Measurements from ENCODE around the gene LIMCH1. TPM values are rescaled to one million over a fixed set of nuclear protein-coding genes. Genes with fewer than 3 reads are reported as not detected.

Gene LIMCH1
- total RNA-seq, 2 experiments from 2014 or later, result not detected

DNA sequence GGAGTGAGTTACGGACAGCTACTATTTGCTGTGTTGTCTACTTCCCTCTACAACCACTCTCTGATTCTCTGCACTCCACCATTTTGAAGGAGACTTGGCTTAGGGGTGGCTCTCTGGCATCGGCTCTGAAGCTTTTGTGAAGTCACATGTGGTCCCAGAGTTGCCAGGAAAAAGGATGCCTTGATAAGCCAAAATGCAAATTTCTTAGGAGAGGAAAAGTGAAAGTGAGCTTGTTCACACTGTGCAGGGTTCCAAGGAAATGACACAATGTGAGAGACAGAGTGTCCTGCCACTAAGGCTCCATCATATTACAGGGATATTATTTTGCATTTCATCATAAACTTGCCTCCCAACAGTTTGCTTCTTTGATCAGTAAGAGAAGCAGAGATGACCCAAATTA lies 203.4 kb downstream of the LIMCH1 start:
- Histone ChIP-seq H3K27ac (ENCODE audit: low read depth, low read length, poor library complexity, severe bottlenecking) (no peak overlapping the region), H2AFZ (ENCODE audit: low read length) (no peak overlapping the region), H3K79me2 (ENCODE audit: insufficient read depth, low read depth, low read length) (no peaks in the 10 kb centered on the region), H3K4me3 (ENCODE audit: low read depth, low read length, poor library complexity, severe bottlenecking) (no peak overlapping the region), H3K4me1 (ENCODE audit: insufficient read depth, low read length, poor library complexity, severe bottlenecking) (no peaks in the 10 kb centered on the region), H3K9me2 (ENCODE audit: insufficient read depth, low read length) (no peaks in the 10 kb centered on the region), H3K36me3 (ENCODE audit: insufficient read depth, low read length) (no peaks in the 10 kb centered on the region), H3K9me3 (ENCODE audit: low read length) (no peaks in the 10 kb centered on the region), H3K4me2 (ENCODE audit: low read length) (no peak overlapping the region), H4K20me1 (ENCODE audit: insufficient read depth, low read length) (no peaks in the 10 kb centered on the region)
- intact Hi-C loops (cut with micrococcal nuclease; ENCODE audit: unreplicated experiment), result no loop called here
- POLR2A ChIA-PET, result no interaction called here
- BruUV-seq (replicated peaks), result no TSS peak
- DNase-seq (ENCODE audit: low spot score), result no peak
- CTCF ChIA-PET (ENCODE audit: unreplicated experiment), result no interaction called here
- TF ChIP-seq, protein P1, sequence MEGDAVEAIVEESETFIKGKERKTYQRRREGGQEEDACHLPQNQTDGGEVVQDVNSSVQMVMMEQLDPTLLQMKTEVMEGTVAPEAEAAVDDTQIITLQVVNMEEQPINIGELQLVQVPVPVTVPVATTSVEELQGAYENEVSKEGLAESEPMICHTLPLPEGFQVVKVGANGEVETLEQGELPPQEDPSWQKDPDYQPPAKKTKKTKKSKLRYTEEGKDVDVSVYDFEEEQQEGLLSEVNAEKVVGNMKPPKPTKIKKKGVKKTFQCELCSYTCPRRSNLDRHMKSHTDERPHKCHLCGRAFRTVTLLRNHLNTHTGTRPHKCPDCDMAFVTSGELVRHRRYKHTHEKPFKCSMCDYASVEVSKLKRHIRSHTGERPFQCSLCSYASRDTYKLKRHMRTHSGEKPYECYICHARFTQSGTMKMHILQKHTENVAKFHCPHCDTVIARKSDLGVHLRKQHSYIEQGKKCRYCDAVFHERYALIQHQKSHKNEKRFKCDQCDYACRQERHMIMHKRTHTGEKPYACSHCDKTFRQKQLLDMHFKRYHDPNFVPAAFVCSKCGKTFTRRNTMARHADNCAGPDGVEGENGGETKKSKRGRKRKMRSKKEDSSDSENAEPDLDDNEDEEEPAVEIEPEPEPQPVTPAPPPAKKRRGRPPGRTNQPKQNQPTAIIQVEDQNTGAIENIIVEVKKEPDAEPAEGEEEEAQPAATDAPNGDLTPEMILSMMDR (conservative IDR thresholded peaks at IDR 0.05; ENCODE audit: low read length), result no peak
- no peak for TF ChIP-seq EZH2phosphoT487 (IDR thresholded peaks at IDR 0.05; ENCODE audit: borderline replicate concordance, low read depth, low read length)

DNA sequence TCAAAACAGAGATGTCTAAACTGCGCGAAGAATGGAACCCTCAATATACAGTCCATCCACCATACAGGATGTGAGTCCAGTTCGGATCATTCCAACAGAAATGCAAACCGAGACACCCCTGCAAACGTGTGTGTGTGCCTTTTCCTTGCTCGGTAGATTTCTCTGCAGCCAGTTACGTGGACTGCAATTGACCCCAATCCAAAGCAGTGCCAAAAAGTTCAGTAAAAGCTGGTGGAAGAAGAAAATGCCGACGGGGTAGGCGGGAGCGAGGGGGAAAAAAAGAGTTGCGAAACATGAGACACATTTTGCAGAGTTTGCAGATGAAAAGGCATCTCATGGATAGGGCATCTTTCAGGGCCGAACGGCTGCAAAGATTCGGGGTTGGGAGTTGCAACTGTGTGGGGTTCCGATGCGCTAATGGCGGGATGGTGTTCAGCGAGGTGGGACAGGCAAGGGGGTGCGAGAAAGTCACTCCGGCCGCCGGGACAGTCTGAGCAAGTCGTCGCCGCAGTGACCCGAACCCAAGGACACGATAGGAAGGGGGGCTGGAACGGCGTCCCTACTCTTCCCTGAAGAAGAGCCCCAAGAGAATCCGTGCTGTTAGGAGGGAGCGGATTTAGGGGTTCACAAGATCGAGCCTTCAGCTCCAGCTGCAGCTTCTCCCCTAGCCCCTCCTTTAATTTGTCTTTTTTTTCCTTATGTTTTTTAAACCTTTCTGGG lies 206.8 kb downstream of the LIMCH1 start:
- CTCF ChIA-PET (ENCODE audit: unreplicated experiment), result no interaction called here
- POLR2A ChIA-PET, result no interaction called here
- Histone ChIP-seq H3K4me1 (ENCODE audit: insufficient read depth, low read length, poor library complexity, severe bottlenecking) (no peaks in the 10 kb centered on the region), H3K4me2 (ENCODE audit: low read length) (no peak overlapping the region), H2AFZ (ENCODE audit: low read length) (no peak overlapping the region), H3K27ac (ENCODE audit: low read depth, low read length, poor library complexity, severe bottlenecking) (no peak overlapping the region), H4K20me1 (ENCODE audit: insufficient read depth, low read length) (no peaks in the 10 kb centered on the region), H3K9me2 (ENCODE audit: insufficient read depth, low read length) (no peaks in the 10 kb centered on the region), H3K79me2 (ENCODE audit: insufficient read depth, low read depth, low read length) (no peaks in the 10 kb centered on the region), H3K36me3 (ENCODE audit: insufficient read depth, low read length) (no peaks in the 10 kb centered on the region), H3K9me3 (ENCODE audit: low read length) (no peaks in the 10 kb centered on the region), H3K4me3 (ENCODE audit: low read depth, low read length, poor library complexity, severe bottlenecking) (no peak overlapping the region)
- no TSS peak for BruUV-seq (replicated peaks)
- no peak for TF ChIP-seq EZH2phosphoT487 (IDR thresholded peaks at IDR 0.05; ENCODE audit: borderline replicate concordance, low read depth, low read length)
- TF ChIP-seq, protein P1 (conservative IDR thresholded peaks at IDR 0.05; ENCODE audit: low read length), result no peak
- intact Hi-C loops (cut with micrococcal nuclease; ENCODE audit: unreplicated experiment), result no loop called here
- no peak for DNase-seq (ENCODE audit: low spot score)

DNA sequence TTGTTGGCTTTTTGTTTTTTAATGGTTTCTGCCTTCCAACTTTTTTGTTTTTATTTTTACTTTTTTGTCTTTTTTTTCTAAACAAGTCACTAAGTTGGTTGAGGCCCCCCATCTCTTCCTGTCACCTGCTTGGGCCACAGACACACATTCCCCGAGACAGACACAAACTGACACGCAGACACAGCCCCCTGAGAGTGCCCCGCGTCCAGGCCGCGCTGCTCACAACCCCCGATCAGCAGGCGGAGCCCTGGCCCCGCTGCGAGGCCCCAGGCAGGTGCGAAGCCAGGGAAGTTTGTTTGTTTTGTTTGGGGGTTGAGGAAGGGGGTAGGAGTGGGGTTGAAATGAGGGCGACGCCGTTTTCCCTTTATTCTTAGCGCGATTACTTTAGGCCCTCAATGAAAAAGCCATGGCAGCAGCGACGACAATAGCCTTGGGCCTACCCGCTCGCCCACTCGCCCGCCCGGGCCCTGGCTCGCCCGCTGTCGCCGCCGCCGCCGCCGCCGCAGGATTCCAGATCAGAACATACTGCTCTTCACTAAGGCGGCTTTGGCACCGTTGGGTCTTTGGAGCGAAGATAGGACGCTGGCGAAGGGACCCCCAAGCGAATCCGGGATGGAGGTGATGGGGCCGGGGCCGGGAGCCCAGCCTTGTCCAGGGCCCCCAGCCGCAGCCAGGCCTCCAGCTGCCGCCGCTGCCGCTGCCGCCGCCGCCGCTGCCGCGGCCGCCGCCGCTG lies 207.5 kb downstream of the LIMCH1 start:
- Histone ChIP-seq H3K4me2 (ENCODE audit: low read length) (no peak overlapping the region), H3K9me3 (ENCODE audit: low read length) (no peaks in the 10 kb centered on the region), H3K4me3 (ENCODE audit: low read depth, low read length, poor library complexity, severe bottlenecking) (no peak overlapping the region), H2AFZ (ENCODE audit: low read length) (no peak overlapping the region), H3K4me1 (ENCODE audit: insufficient read depth, low read length, poor library complexity, severe bottlenecking) (no peaks in the 10 kb centered on the region), H4K20me1 (ENCODE audit: insufficient read depth, low read length) (no peaks in the 10 kb centered on the region), H3K9me2 (ENCODE audit: insufficient read depth, low read length) (no peaks in the 10 kb centered on the region), H3K27ac (ENCODE audit: low read depth, low read length, poor library complexity, severe bottlenecking) (no peak overlapping the region), H3K79me2 (ENCODE audit: insufficient read depth, low read depth, low read length) (no peaks in the 10 kb centered on the region), H3K36me3 (ENCODE audit: insufficient read depth, low read length) (no peaks in the 10 kb centered on the region)
- POLR2A ChIA-PET, result no interaction called here
- CTCF ChIA-PET (ENCODE audit: unreplicated experiment), result no interaction called here
- no TSS peak for BruUV-seq (replicated peaks)
- DNase-seq (ENCODE audit: low spot score), result no peak
- intact Hi-C loops (cut with micrococcal nuclease; ENCODE audit: unreplicated experiment), result no loop called here
- TF ChIP-seq, protein P1 (conservative IDR thresholded peaks at IDR 0.05; ENCODE audit: low read length), result no peak
- TF ChIP-seq EZH2phosphoT487 (IDR thresholded peaks at IDR 0.05; ENCODE audit: borderline replicate concordance, low read depth, low read length), result no peak
